B cell (primary cell): ENCODE results near the gene GYS1. TPM values are rescaled to one million over a fixed set of nuclear protein-coding genes. Genes with fewer than 3 reads are reported as not detected.

Experiments used
- ATAC-seq: fragments of 200-7000 bp; cut with Tn5 transposase; one replicate; pipeline ENCODE4 v1.10.0; 2021; ENCODE audit warnings: low read depth, mild to moderate bottlenecking, moderate number of reproducible peaks, moderate library complexity
- CTCF ChIA-PET: fragments of 350-600 bp; sonication (Branson Sonifier 250); formaldehyde crosslinking; loops from one replicate; lab custom pipeline; 2021; ENCODE audit warnings: antibody characterized with exemption, inconsistent platforms; lab: Charles Lee
- POLR2A ChIA-PET: fragments of 350-600 bp; sonication (Branson Sonifier 250); formaldehyde crosslinking; loops from one replicate; lab custom pipeline; 2021; ENCODE audit warnings: antibody characterized with exemption; lab: Charles Lee
- DNase-seq: peaks from one replicate; pipeline ENCODE4 v3.0.0; 2013
- H2AFZ ChIP-seq: 2 replicates; pipeline ENCODE4 v1.6.1; 2012; ENCODE audit warnings: mild to moderate bottlenecking, low read depth, low read length; ENCODE audit not compliant: insufficient read depth, poor library complexity, severe bottlenecking
- H3K27ac ChIP-seq, 2 donors: 1 replicate in 1 of 2; 2 replicates in 1 of 2; pipeline ENCODE4 v1.5.1; 2012 to 2013; ENCODE audit warnings: low read length in 2 of 2, mild to moderate bottlenecking in 2 of 2, moderate library complexity in 1 of 2
- H3K27me3 ChIP-seq, 4 experiments: fragments of 200-600 bp in 1 of 4; sonication (generic) in 1 of 4; replicated peaks in 1 of 4; 1 replicate in 2 of 4; 2 replicates in 2 of 4; pipeline versions ENCODE4 v1.6.1 to v1.7.0; 2013 to 2016; ENCODE audit warnings: low read length in 3 of 4, mild to moderate bottlenecking in 2 of 4, mixed read lengths in 1 of 4, moderate library complexity in 1 of 4; ENCODE audit not compliant: insufficient read depth in 4 of 4, control insufficient read depth in 3 of 4; ENCODE audit errors: control extremely low read depth in 1 of 4
- H3K36me3 ChIP-seq, 2 experiments: replicated peaks in 1 of 2; 1 replicate in 1 of 2; 2 replicates in 1 of 2; pipeline versions ENCODE4 v1.6.1 to v1.7.1; 2013; ENCODE audit warnings: low read length in 1 of 2; ENCODE audit not compliant: insufficient read depth in 2 of 2, control insufficient read depth in 1 of 2; ENCODE audit errors: control extremely low read depth in 1 of 2, extremely low read depth in 1 of 2
- H3K4me1 ChIP-seq, 2 donors: fragments of 200-600 bp in 1 of 2; sonication (generic) in 1 of 2; 1 replicate in 1 of 2; 2 replicates in 1 of 2; pipeline versions ENCODE4 v1.5.1 to v1.6.1; 2013 to 2017; ENCODE audit warnings: low read length in 2 of 2; ENCODE audit not compliant: control insufficient read depth in 2 of 2, insufficient read depth in 2 of 2
- H3K4me2 ChIP-seq: replicated peaks from 2 replicates; pipeline ENCODE3; 2012; ENCODE audit warnings: mild to moderate bottlenecking, low read depth, low read length; ENCODE audit not compliant: poor library complexity, severe bottlenecking
- H3K4me3 ChIP-seq, 5 experiments: fragments of 200-600 bp in 1 of 5; sonication (generic) in 1 of 5; 1 replicate in 3 of 5; 2 replicates in 2 of 5; pipeline versions ENCODE4 v1.5.1 to v1.7.0; 2011 to 2016; ENCODE audit warnings: low read length in 4 of 5, mild to moderate bottlenecking in 4 of 5, low read depth in 2 of 5, control low read depth in 1 of 5, moderate library complexity in 1 of 5; ENCODE audit not compliant: insufficient read depth in 1 of 5; ENCODE audit errors: control extremely low read depth in 1 of 5, extremely low read depth in 1 of 5
- H3K79me2 ChIP-seq: fragments of 200-600 bp; sonication (generic); one replicate; pipeline ENCODE4 v1.6.0; 2016; ENCODE audit warnings: low read length; ENCODE audit not compliant: control insufficient read depth, insufficient read depth
- H3K9ac ChIP-seq: fragments of 200-600 bp; sonication (generic); 2 replicates; pipeline ENCODE4 v1.6.1; 2017; ENCODE audit warnings: mild to moderate bottlenecking, low read length, moderate library complexity
- H3K9me3 ChIP-seq, 3 donors: one replicate each; pipeline versions ENCODE4 v1.6.1 to v1.7.1; 2013; ENCODE audit warnings: low read length in 2 of 3; ENCODE audit not compliant: control insufficient read depth in 2 of 3, insufficient read depth in 1 of 3; ENCODE audit errors: control extremely low read depth in 1 of 3
- H4K20me1 ChIP-seq: 2 replicates; pipeline ENCODE4 v1.6.0; 2012; ENCODE audit warnings: mild to moderate bottlenecking, low read length; ENCODE audit not compliant: insufficient read depth, control insufficient read depth, poor library complexity, severe bottlenecking
- H3K27ac Mint-ChIP-seq: one replicate; pipeline ENCODE4 v1.8.0; 2021; ENCODE audit warnings: mixed read lengths
- H3K27me3 Mint-ChIP-seq: one replicate; pipeline ENCODE4 v1.8.0; 2021; ENCODE audit warnings: mixed read lengths
- H3K4me1 Mint-ChIP-seq: one replicate; pipeline ENCODE4 v1.8.0; 2021; ENCODE audit warnings: mixed read lengths
- H3K4me3 Mint-ChIP-seq: one replicate; pipeline ENCODE4 v1.8.0; 2021; ENCODE audit warnings: mixed read lengths
- H3K9me3 Mint-ChIP-seq: one replicate; pipeline ENCODE4 v1.8.0; 2022; ENCODE audit warnings: mixed read lengths; ENCODE audit not compliant: insufficient read depth
- EZH2 ChIP-seq: IDR thresholded peaks from 2 replicates; pipeline ENCODE4 v1.6.1; 2012; ENCODE audit warnings: borderline replicate concordance, low read depth, mild to moderate bottlenecking, moderate library complexity, low read length; ENCODE audit not compliant: insufficient read depth, poor library complexity, severe bottlenecking
- WGBS: methylation state at CpG from one replicate; pipeline ENCODE4 v1.1.5; 2013; ENCODE audit warnings: missing lambda C conversion rate; ENCODE audit not compliant: insufficient coverage; 5-methylcytosine and 5-hydroxymethylcytosine counted together
- intact Hi-C: fragments of 100-400 bp; cut with micrococcal nuclease; formaldehyde crosslinking; loops from one replicate; pipeline ENCODE4 v1.10.0; 2022
- polyA plus RNA-seq: library from polyadenylated mRNA; depleted of rRNA; stranded (reverse); fragments of >200 nt; gene quantifications from 2 replicates; pipeline ENCODE4 v1.2.3, GENCODE V29; 2012
- total RNA-seq, 2 donors: library from RNA; stranded (reverse); fragments of 120-200 nt in 1 of 2; gene quantifications; 1 replicate in 1 of 2; 2 replicates in 1 of 2; pipeline versions ENCODE4 v1.2.3 to v1.2.4, GENCODE V29; 2013 to 2022
- TF ChIP-seq, protein P1 (sequence below): fragments of 200-600 bp; IDR thresholded peaks from one replicate; pipeline ENCODE4 v1.8.0; 2022; ENCODE audit warnings: antibody characterized with exemption, mild to moderate bottlenecking

GYS1 gene
- total and polyA plus RNA-seq, 2 donors (not counting 1 experiment from before 2014, with no cell fraction given): 28.9 to 62.7 TPM

DNA sequence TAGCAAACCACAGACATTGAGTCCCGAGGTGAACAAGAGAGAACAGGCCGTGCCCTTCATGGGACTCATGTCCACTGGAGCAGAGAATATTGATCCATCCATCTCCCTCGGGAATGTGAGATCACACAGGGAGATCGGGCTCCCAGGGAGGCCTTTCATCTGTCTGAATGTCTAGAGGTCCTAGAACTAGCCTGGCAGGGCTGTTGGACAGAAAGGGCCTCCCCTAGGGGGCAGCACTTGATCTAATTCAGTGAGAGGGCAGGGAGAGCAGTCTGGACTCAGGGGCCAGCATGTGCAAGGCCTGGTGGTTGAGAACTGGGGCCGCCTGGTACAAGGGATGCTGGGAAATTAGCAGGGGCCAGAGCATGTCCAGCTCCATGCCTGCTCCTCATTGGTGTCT, 4.9 kb upstream of the GYS1 start:
- TF ChIP-seq EZH2: no peak
- TF ChIP-seq, protein P1, sequence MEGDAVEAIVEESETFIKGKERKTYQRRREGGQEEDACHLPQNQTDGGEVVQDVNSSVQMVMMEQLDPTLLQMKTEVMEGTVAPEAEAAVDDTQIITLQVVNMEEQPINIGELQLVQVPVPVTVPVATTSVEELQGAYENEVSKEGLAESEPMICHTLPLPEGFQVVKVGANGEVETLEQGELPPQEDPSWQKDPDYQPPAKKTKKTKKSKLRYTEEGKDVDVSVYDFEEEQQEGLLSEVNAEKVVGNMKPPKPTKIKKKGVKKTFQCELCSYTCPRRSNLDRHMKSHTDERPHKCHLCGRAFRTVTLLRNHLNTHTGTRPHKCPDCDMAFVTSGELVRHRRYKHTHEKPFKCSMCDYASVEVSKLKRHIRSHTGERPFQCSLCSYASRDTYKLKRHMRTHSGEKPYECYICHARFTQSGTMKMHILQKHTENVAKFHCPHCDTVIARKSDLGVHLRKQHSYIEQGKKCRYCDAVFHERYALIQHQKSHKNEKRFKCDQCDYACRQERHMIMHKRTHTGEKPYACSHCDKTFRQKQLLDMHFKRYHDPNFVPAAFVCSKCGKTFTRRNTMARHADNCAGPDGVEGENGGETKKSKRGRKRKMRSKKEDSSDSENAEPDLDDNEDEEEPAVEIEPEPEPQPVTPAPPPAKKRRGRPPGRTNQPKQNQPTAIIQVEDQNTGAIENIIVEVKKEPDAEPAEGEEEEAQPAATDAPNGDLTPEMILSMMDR: peak; percentile 18
- peaks cover 20% of the 10 kb centered on the region for H4K20me1 ChIP-seq
- ATAC-seq: no peak
- no peak overlapping the region for H3K27ac ChIP-seq
- H3K27ac Mint-ChIP-seq: no peak overlapping the region
- DNase-seq: no peak
- POLR2A ChIA-PET: interaction anchor here (0.7 kb wide), 1 partner anchor 22 kb away, joined by 4 read pairs; no protein-coding TSS in a partner anchor
- H3K4me3 Mint-ChIP-seq: no peak overlapping the region
- H3K27me3 ChIP-seq: no peaks in the 10 kb centered on the region
- 91% methylated on average over 5 of the region's 5 CpGs for WGBS
- intact Hi-C loops: loop anchor here (10.0 kb wide), 1 partner anchor 117 kb away; the partner anchor contains the start of genes C19orf73, LIN7B and PPFIA3
- no peak overlapping the region for H3K9ac ChIP-seq
- H3K27me3 Mint-ChIP-seq: no peaks in the 10 kb centered on the region
- no peak overlapping the region for H2AFZ ChIP-seq
- H3K4me1 ChIP-seq: peaks cover 6 to 18% of the 10 kb centered on the region in 2 donors
- H3K4me3 ChIP-seq: no peak overlapping the region
- no peak overlapping the region for H3K4me2 ChIP-seq
- H3K9me3 ChIP-seq: no peaks in the 10 kb centered on the region
- peaks cover 23% of the 10 kb centered on the region for H3K4me1 Mint-ChIP-seq
- peaks cover 52% of the 10 kb centered on the region for H3K79me2 ChIP-seq
- peaks cover 0 to 3% of the 10 kb centered on the region in 2 experiments for H3K36me3 ChIP-seq
- no peaks in the 10 kb centered on the region for H3K9me3 Mint-ChIP-seq
- CTCF ChIA-PET: interaction anchor here (0.6 to 2.2 kb wide), 10 partner anchors 10 to 534 kb away, joined by 3 to 10 read pairs (median 5); no protein-coding TSS in a partner anchor

DNA sequence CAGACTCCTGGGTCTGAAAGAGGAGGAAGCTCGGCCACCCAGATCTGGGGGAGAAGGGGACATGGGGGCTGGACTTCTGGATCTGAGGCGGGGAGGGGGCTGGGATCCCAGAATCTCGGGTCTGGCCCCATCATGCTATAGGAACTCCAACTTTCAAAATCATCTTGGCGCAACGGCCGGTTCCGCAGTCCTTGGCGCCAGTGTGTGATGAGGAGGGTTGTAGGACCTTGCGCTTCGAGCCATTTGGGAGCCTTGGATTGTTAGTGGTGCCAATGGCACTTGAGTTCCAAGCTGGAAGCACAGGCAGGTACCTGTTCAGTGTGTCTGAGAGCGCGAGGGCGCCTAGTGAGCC, 902 bp upstream of the GYS1 start:
- Mint-ChIP-seq H3K4me1 (peaks cover 34% of the 10 kb centered on the region), H3K9me3 (no peaks in the 10 kb centered on the region), H3K27ac (peak overlapping the region; percentile 92), H3K27me3 (no peaks in the 10 kb centered on the region), H3K4me3 (peak overlapping the region; percentile 94)
- no peak for DNase-seq
- Histone ChIP-seq H3K9me3 (no peaks in the 10 kb centered on the region), H3K27ac (peak overlapping the region; percentile 77 to 89), H3K4me1 (peaks cover 15 to 27% of the 10 kb centered on the region in 2 donors), H3K79me2 (peaks cover 72% of the 10 kb centered on the region), H4K20me1 (peaks cover 19% of the 10 kb centered on the region), H2AFZ (peak overlapping the region; percentile 94), H3K27me3 (no peaks in the 10 kb centered on the region), H3K4me3 (peak overlapping the region; percentile 26 to 94 (median 77)), H3K9ac (peak overlapping the region; percentile 94), H3K4me2 (peak overlapping the region; percentile 99), H3K36me3 (peaks cover 0 to 4% of the 10 kb centered on the region in 2 experiments)
- WGBS: 5% methylated on average over 10 of the region's 13 CpGs
- ATAC-seq: no peak
- POLR2A ChIA-PET: interaction anchor here (0.7 to 1.4 kb wide), 9 partner anchors 11 to 375 kb away, joined by 3 to 17 read pairs (median 7); partner anchors contain the start of genes FTL, RPL18 and SPHK2
- CTCF ChIA-PET: interaction anchor here (0.6 to 3.4 kb wide), 20 partner anchors 9 to 214 kb away, joined by 3 to 17 read pairs (median 4); partner anchors contain the start of genes FTL, HSD17B14 and LIN7B
- no peak for TF ChIP-seq EZH2
- TF ChIP-seq, protein P1: no peak
- intact Hi-C loops: loop anchor here (10.0 kb wide), 1 partner anchor 121 kb away; the partner anchor contains the start of genes C19orf73, LIN7B and PPFIA3
